Measurements from ENCODE around the gene KCNK7.

Gene KCNK7

GRCh38 chr11:65604258-65604657, 8.7 kb upstream of the KCNK7 start:
- DNase-seq (ENCODE audit: insufficient read length, low spot score) (no peak), FAIRE-seq (no peak)
- TF ChIP-seq SPI1 (IDR thresholded peaks at IDR 0.05; ENCODE audit: low read depth, low read length): no peak
- TF ChIP-seq TAF1 (IDR thresholded peaks at IDR 0.05; ENCODE audit: low read depth, low read length): no peak
- TF ChIP-seq POLR2A (IDR thresholded peaks at IDR 0.05; ENCODE audit: low read depth, low read length): no peak
- TF ChIP-seq POLR2AphosphoS5 (IDR thresholded peaks at IDR 0.05; ENCODE audit: low read depth, low read length): no peak
- no peak for TF ChIP-seq PAX5 (IDR thresholded peaks at IDR 0.05; ENCODE audit: insufficient read depth, low read length, severe bottlenecking)
- TF ChIP-seq POU2F2 (IDR thresholded peaks at IDR 0.05; ENCODE audit: low read depth, low read length): no peak

GRCh38 chr11:65599955-65600246, 4.3 kb upstream of the KCNK7 start:
- FAIRE-seq (no peak), DNase-seq (ENCODE audit: insufficient read length, low spot score) (no peak)
- TF ChIP-seq PAX5 (IDR thresholded peaks at IDR 0.05; ENCODE audit: insufficient read depth, low read length, severe bottlenecking) (no peak), POU2F2 (IDR thresholded peaks at IDR 0.05; ENCODE audit: low read depth, low read length) (no peak), POLR2A (IDR thresholded peaks at IDR 0.05; ENCODE audit: low read depth, low read length) (no peak), POLR2AphosphoS5 (IDR thresholded peaks at IDR 0.05; ENCODE audit: low read depth, low read length) (no peak), TAF1 (IDR thresholded peaks at IDR 0.05; ENCODE audit: low read depth, low read length) (no peak), SPI1 (IDR thresholded peaks at IDR 0.05; ENCODE audit: low read depth, low read length) (no peak)

GRCh38 chr11:65599216-65599954, 3.8 kb upstream of the KCNK7 start:
- no peak for DNase-seq (ENCODE audit: insufficient read length, low spot score)
- FAIRE-seq: no peak
- no peak for TF ChIP-seq PAX5 (IDR thresholded peaks at IDR 0.05; ENCODE audit: insufficient read depth, low read length, severe bottlenecking)
- TF ChIP-seq POLR2A (IDR thresholded peaks at IDR 0.05; ENCODE audit: low read depth, low read length): no peak
- TF ChIP-seq POU2F2 (IDR thresholded peaks at IDR 0.05; ENCODE audit: low read depth, low read length): no peak
- TF ChIP-seq SPI1 (IDR thresholded peaks at IDR 0.05; ENCODE audit: low read depth, low read length): no peak
- TF ChIP-seq TAF1 (IDR thresholded peaks at IDR 0.05; ENCODE audit: low read depth, low read length): no peak

GRCh38 chr11:65598258-65598699, 2.7 kb upstream of the KCNK7 start:
- DNase-seq (ENCODE audit: insufficient read length, low spot score) (no peak), FAIRE-seq (no peak)
- TF ChIP-seq POLR2AphosphoS5 (IDR thresholded peaks at IDR 0.05; ENCODE audit: low read depth, low read length) (no peak), POU2F2 (IDR thresholded peaks at IDR 0.05; ENCODE audit: low read depth, low read length) (no peak), SPI1 (IDR thresholded peaks at IDR 0.05; ENCODE audit: low read depth, low read length) (no peak), PAX5 (IDR thresholded peaks at IDR 0.05; ENCODE audit: insufficient read depth, low read length, severe bottlenecking) (no peak), POLR2A (IDR thresholded peaks at IDR 0.05; ENCODE audit: low read depth, low read length) (no peak), TAF1 (IDR thresholded peaks at IDR 0.05; ENCODE audit: low read depth, low read length) (no peak)

GRCh38 chr11:65596520-65596919, 920 bp upstream of the KCNK7 start:
- FAIRE-seq: no peak
- TF ChIP-seq TAF1 (IDR thresholded peaks at IDR 0.05; ENCODE audit: low read depth, low read length) (no peak), POLR2AphosphoS5 (IDR thresholded peaks at IDR 0.05; ENCODE audit: low read depth, low read length) (no peak), POU2F2 (IDR thresholded peaks at IDR 0.05; ENCODE audit: low read depth, low read length) (no peak)
- no peak for DNase-seq (ENCODE audit: insufficient read length, low spot score)

- DNase-seq (ENCODE audit: insufficient read length, low spot score) (no peak), FAIRE-seq (no peak)
- TF ChIP-seq POLR2A (IDR thresholded peaks at IDR 0.05; ENCODE audit: low read depth, low read length) (no peak), TAF1 (IDR thresholded peaks at IDR 0.05; ENCODE audit: low read depth, low read length) (no peak)
These were observed 469 bp downstream of the KCNK7 start for GRCh38 chr11:65595131-65595530.

- TF ChIP-seq SPI1 (IDR thresholded peaks at IDR 0.05; ENCODE audit: low read depth, low read length): no peak
- no peak for TF ChIP-seq POU2F2 (IDR thresholded peaks at IDR 0.05; ENCODE audit: low read depth, low read length)
- TF ChIP-seq POLR2AphosphoS5 (IDR thresholded peaks at IDR 0.05; ENCODE audit: low read depth, low read length): no peak
- TF ChIP-seq PAX5 (IDR thresholded peaks at IDR 0.05; ENCODE audit: insufficient read depth, low read length, severe bottlenecking): no peak
- FAIRE-seq: peak; percentile 81
- DNase-seq (ENCODE audit: insufficient read length, low spot score): no peak
These were observed 1.8 kb downstream of the KCNK7 start for GRCh38 chr11:65593518-65594414.

GRCh38 chr11:65592858-65593517, 2.6 kb downstream of the KCNK7 start:
- FAIRE-seq (no peak), DNase-seq (ENCODE audit: insufficient read length, low spot score) (no peak)
- TF ChIP-seq SPI1 (IDR thresholded peaks at IDR 0.05; ENCODE audit: low read depth, low read length): no peak
- TF ChIP-seq POU2F2 (IDR thresholded peaks at IDR 0.05; ENCODE audit: low read depth, low read length): no peak
- no peak for TF ChIP-seq TAF1 (IDR thresholded peaks at IDR 0.05; ENCODE audit: low read depth, low read length)
- no peak for TF ChIP-seq POLR2A (IDR thresholded peaks at IDR 0.05; ENCODE audit: low read depth, low read length)
- no peak for TF ChIP-seq POLR2AphosphoS5 (IDR thresholded peaks at IDR 0.05; ENCODE audit: low read depth, low read length)
- TF ChIP-seq PAX5 (IDR thresholded peaks at IDR 0.05; ENCODE audit: insufficient read depth, low read length, severe bottlenecking): no peak

- no peak for FAIRE-seq
- no peak for DNase-seq (ENCODE audit: insufficient read length, low spot score)
- no peak for TF ChIP-seq POLR2A (IDR thresholded peaks at IDR 0.05; ENCODE audit: low read depth, low read length)
- TF ChIP-seq TAF1 (IDR thresholded peaks at IDR 0.05; ENCODE audit: low read depth, low read length): no peak
- TF ChIP-seq POLR2AphosphoS5 (IDR thresholded peaks at IDR 0.05; ENCODE audit: low read depth, low read length): no peak
- no peak for TF ChIP-seq PAX5 (IDR thresholded peaks at IDR 0.05; ENCODE audit: insufficient read depth, low read length, severe bottlenecking)
- TF ChIP-seq SPI1 (IDR thresholded peaks at IDR 0.05; ENCODE audit: low read depth, low read length): no peak
- TF ChIP-seq POU2F2 (IDR thresholded peaks at IDR 0.05; ENCODE audit: low read depth, low read length): no peak
These were observed 3.4 kb downstream of the KCNK7 start for GRCh38 chr11:65591939-65592857.

All from GM12891 (cell line).